HG03135 (cell line): Measurements from ENCODE around the gene SNTG2.
"Not testable (repeated sequence)": the region's sequence is repeated elsewhere in the genome, so short reads cannot be mapped to it uniquely, and the experiment has no call there.

ENCODE experiments used
- ATAC-seq: cut with Tn5 transposase; IDR thresholded peaks from one replicate; pipeline ENCODE4 v1.9.1; 2021; ENCODE audit warnings: mild to moderate bottlenecking, moderate library complexity; ENCODE audit not compliant: unreplicated experiment

Gene SNTG2

DNA sequence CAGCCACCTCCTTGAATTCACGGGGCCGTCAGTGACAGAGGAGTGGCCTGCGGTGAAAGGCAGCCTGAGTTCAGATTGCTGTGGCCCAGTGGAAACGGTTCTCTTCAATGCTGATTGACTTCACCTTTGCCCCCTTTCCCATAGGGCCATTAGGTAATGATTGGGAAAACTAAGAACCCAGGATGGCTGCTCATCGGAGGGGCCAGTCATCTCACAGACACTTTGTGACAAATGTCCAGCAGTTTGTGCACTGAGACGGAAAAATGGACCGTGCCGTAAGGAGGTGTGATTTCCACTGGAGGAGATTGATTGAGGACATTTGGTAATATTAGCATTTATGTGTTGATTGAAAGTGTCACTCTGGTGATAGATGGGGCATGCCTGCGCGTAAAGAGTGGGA is 402.9 kb downstream of the SNTG2 start:
- ATAC-seq = no peak

DNA sequence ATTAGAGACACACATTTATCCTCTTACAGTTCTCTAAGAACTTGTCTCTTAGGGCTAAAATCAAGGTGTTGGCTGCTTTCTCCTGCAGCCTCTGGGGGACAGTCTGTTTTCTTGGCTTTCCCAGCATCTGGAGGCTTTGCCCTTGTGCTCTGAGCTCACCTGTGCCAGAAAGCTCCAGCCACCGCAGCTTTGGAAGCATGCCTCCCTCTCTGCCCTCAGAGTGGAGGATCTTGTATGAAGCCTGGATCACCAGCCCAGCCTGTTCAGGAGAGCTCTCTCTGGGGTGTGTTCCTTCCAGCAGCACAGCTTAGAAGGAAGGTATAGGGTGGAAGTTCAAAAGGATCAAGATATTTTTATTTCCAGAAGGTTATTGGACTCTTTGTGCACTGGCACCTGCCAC is 409.5 kb downstream of the SNTG2 start:
- ATAC-seq = no peak

DNA sequence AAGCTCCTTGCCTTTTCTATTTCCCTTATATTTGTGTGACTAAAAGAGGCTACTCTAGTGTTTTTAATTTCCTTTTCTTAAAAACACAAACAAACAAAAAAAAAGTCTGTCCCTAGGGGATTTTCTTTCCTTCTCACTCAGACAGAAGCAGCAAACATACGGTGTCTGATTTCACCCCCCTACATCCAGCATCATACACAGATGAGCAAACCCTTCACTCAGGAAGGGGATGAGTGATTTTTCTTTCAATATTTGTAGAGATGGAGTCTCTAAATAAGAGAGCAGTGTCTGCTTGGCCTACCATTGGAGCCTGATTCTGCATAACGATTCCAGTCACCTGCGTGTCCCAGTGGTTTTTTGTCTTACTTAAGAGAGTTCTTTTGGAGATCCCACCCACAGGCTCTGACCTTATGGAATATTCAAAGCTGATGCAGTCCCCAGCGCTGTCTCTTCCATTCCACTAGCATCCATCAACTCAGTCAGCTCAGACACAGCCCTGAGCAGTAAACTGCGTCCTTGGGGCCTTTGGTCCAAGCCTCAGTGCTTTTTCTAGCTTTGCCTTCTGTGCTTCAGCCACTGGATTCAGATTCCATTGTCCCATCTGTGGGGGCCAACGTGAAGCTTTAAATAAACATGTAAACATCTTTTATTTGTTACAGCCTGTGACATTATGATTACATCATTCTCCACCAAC is 410.1 kb downstream of the SNTG2 start:
- no peak for ATAC-seq

DNA sequence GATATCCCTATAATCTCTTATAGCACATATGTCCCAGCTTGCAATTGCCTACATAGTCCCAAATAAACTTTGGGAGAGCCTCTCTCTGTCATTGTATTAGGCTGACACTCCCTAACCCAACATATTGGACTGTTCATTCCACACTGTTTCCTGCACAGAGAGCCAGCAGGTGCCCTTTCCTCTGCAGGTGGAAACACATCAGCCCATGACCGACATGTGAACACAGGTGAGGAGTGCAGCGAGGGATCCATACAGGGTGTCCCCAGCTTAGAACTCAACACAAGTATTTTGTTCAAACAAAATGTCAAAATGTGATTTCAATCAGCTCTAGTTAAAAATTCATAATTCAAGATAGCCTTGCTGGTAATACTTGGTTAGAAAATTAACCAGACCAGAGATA is 412.7 kb downstream of the SNTG2 start:
- ATAC-seq = no peak

DNA sequence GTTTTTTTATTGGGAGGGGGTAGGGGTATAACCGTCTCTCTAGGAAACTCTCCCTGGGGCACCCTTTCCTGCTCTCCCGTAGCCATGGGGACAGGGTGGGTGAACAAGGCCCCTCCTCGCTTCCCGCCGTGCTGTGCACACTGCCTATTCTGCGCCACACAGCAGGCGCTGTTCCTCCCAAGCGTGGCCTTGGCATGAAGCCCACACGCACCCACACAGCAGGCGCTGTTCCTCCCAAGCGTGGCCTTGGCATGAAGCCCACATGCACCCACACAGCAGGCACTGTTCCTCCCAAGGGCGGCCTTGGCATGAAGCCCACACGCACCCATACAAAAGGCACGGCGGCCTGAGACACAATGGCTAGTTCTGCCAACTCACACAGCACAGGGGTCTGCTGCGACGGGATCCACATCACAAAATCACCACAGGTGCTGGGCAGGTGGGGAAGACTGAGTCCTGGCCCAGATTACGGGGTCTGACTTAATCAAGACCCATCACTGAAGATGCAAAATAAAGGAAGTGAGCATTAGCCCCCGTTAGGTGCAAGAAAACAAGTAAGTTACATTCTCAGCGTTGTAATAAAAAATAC is 416.0 kb downstream of the SNTG2 start:
- no peak for ATAC-seq

DNA sequence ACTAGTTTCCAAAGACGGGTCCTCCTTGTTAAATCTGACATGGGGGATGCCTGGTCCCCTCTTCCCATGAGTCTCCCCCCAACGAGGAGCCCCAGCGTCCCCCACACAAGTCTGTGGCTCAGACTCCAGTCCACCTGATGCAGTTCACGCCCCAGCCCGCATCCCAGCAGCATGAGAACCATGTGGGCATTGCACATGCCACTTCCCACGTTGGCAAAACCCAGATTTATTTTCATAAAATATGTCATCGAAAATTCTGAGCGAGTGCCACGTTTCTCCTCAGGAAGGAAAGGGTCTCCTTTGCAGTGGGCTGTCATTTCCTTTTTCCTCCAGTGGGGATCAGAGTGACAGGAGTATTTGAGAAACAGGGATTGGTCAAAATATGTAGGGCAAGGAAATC is 417.0 kb downstream of the SNTG2 start:
- no peak for ATAC-seq

DNA sequence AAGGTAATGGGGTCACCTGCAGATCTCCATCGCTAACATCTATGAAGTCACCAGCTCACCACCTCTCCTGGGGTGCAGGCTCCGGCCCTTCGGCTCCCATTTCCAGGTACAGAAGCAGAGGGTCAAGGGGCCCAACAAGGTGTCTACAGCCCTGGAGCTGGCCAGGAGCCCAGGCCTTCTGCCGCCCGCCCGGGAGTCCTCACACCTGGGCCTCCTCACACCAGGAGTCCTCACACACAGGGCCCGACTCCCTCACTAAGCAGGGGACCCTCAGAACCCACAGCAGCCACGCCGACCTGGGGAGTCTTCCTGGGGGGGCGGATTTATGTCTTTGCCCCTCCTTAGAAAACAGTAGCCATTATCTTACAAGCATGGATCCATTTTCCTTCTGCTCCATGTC is 419.3 kb downstream of the SNTG2 start:
- no peak for ATAC-seq

DNA sequence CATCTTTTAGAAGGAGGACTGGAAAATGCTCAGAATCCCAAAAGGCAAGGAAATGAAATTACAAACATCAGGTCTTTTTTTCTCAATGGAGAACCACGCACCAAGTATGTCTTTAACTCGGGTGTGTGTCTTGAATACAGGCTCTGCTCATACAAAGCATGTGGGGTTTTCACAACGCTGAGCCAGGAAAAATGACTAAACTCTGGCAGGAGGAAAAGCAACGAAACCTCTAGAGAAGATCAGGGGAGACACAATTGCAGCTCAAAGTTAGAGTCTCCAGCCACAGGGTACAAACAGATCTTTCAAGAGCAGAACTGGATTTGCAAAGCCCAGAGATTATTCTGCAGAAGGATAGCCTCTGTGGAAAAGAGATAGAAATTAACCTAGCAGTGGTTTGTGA is 419.8 kb downstream of the SNTG2 start:
- ATAC-seq = no peak

DNA sequence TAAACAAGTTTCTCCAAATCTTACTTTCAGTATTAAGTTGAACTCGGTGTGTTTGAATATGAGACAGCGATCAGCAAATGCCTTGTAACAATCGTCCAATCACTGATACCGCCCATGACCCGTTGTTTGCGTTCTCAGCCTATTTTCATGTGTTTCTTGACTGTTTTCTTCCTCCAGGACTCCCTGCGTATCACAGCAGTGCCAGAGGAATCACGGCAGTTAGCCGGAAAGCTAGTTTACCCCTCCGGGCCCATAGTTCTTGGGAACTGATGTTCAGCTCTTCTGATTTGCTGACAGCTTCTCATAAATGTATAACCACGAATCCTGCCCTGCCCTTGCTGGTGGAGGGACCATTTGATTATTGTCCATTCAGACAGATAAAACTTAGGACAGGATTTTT is 420.4 kb downstream of the SNTG2 start:
- no peak for ATAC-seq

DNA sequence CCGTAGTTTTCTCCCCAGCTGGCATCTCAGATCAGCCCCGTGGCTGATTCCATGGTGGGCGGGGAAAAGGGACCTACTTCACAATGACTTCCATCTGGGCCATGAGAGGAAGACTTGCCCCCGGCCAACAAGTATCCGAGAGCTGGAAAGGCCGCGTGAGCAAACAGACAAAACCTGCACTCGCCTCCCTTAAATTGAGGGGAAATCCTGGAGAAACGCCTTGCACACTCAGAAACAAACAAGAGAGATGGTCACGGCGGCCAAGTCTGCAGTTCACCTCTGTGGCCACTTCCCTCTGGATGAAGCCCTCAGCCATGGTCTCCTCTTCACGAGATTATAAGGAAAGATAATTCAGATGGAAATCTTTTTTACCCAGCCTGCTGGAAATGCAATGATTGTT is 423.2 kb downstream of the SNTG2 start:
- ATAC-seq = no peak

DNA sequence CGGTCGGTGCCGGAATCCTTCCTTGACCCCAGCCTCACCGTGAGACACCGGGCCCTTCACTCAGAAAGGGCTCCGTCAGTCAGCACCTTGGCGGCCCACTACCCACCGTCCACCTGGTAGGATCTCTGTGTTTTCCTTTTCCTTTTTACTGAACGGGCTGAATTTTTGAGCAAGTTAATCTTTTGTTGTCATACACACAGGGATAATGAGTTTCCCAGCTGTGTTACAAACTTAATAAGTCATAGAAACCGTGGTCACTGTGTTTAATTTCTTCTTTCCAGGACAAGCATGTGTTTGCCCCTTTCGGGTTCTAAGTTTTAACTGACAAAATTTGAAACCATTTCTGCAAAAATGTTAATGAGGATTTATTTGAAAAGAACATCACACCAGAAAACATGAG is 423.6 kb downstream of the SNTG2 start:
- ATAC-seq = no peak

DNA sequence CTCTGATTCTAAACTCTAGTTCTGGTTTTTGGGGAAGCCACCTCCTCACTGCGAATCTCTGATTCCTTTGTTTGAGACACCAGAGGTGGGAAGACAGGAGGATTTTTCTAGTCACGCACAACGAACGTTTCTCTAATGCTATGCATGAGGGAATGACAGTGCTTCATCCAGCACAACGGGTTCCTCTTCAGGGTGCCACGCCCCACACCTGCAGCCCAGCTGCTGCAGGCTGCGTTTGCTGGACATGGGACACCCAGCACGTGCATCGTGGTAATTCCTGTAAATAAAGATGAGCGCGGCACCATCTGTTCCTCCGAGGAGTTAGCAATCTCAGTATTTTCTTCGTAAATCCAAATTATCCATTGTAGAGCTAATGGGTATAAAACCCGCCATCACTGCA is 425.1 kb downstream of the SNTG2 start:
- ATAC-seq = no peak

DNA sequence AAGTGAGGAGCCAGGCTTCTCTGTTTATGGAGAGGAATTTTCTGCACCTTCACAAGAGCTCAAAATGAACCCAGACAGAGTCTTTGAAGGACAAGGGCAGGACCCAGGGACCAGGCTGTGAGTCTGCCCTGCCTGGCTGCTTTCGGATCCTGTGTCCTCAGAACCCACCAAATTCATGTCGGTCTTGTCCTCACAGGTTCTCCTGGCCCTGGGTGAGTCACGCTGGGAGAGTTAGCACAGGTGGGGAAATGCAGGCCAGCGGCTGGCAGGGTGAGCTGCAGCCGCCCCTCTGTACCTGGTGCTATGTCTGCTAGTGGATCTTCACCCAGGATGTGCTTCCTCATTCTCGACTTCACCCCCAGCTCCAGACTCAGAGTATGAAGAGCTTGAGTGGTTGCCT is 426.8 kb downstream of the SNTG2 start:
- no peak for ATAC-seq

DNA sequence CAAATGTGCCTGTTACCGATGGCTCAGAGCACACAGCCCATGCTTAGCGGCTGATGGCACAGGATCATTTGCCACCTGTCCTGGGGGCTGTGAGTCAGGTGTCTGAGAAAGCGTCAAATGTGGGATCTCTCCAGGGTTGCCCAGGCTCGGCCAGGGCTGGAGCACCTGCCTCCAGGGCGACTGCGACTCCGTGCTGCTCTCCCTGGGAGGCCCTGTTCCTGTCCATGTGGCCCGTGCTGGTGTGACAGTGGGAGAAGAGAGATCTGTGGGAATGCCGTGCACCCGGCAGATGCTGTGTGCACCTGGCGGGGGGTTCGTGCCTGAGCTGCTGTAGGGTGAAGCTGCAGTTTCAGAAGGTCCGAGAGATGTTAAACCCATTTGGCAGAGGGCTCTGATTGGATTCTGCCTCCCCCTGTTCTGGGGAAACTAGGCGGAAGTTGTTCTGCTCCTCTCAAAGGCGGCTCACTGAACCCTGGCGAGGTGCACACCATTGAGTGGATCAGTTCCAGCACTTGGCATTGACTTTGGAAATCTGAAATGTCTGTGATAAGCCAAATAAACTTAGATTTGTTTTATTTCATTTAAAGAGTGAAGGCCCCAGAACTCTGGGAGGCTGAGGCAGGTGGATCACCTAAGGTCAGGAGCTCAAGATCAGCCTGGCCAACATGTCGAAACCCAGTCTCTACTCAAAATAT is 428.0 kb downstream of the SNTG2 start:
- ATAC-seq = no peak

DNA sequence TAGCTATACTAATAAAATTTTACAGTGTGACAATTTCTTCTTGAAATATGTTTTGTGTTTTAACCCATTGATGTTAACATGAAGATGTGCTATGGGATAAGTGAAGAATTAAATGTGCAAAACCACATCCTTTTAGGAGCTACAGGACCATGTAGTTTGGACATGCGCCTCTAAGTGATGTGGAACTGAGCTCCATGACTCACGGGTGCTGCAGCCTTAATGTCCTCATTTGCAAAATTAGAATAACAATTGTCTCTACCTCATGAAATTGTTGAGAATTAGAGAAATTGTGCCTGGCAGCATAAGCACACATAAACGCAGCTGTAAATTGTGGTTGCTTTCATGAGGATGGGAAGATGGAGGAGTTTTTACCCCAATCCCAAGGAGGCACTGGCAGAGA is 431.0 kb downstream of the SNTG2 start:
- no peak for ATAC-seq

DNA sequence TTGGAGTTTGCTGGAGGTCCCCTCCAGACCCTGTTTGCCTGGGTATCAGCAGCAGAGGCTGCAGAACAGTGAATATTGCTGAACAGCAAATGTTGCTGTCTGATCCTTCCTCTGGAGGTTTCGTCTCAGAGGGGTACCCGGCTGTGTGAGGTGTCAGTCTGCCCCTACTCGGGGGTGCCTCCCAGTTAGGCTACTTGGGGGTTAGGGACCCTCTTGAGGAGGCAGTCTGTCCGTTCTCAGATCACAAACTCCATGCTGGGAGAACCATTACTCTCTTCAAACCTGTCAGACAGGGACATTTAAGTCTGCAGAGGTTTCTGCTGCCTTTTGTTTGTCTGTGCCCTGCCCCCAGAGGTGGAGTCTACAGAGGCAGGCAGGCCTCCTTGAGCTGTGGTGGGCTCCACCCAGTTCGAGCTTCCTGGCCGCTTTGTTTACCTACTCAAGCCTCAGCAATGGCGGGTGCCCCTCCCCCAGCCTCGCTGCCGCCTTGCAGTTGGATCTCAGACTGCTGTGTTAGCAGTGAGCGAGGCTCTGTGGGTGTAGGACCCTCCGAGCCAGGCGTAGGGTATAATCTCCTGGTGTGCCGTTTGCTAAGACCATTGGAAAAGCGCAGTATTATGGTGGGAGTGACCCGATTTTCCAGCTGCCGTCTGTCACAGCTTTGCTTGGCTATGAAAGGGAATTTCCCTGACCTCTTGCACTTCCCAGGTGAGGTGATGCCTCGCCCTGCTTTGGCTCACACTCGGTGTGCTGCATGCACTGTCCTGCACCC is 437.5 kb downstream of the SNTG2 start:
- not testable (repeated sequence) for ATAC-seq

DNA sequence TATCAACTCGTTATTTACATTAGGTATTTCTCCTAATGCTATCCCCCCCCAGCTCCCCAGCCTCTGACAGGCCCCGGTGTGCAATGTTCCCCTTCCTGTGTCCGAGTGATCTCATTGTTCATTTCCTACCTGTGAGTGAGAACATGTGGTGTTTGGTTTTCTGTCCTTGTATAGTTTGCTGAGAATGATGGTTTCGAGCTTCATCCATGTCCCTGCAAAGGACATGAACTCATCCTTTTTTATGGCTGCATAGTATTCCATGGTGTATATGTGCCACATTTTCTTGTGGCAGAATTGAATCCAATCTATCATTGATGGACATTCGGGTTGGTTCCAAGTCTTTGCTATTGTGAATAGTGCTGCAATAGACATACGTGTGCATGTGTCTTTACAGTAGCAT is 439.5 kb downstream of the SNTG2 start:
- ATAC-seq = not testable (repeated sequence)

DNA sequence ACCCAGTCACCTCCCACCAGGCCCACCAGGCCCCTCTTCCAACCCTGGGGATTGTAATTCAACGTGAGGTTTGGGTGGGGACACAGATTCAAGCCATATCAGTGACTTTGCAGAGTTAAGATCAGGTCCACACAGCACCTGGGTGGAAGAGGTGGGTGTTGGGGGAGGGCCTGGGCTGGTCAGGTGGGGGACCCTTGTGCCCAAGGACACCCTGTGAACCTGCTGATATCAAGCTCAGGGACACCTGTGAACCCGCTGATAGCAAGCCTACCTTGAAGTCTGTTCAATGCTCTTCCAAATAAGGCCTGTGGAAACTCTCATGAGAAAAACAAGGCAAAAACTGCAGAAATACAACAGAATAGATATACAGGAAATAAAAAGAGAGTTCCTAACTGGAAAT is 442.7 kb downstream of the SNTG2 start:
- ATAC-seq = no peak

DNA sequence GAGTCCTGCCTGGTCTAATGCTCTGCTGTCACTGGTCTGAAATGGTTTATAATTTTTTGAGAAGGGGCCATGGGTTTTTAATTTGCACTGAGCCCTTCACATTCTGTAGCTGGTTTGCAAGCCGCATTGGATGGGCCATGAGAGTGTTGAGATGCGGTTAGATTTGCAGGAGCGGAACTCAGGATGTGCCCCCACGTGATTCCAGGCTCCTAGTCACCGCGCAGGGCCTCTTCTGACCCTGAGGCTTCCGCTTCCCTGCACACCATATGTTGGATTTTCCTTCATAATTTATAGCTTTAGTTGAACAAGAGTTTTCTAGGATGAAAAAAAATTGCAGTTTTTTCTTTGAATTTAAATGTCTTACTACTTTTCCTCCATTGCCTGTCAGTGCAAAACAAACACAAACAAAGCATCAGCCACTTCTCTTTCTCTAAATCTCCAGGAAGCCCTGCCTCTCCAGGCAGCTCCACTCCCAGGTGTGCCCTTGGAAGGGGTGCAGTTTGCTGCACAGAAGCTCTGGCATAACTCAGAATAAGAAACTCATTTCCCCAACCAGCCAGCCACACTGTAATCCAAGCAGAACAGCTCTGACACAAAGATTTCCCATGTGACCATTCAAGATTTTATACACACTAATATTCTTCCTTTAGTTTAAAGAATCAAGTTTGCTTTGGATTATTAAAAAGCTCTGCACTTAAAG is 444.2 kb downstream of the SNTG2 start:
- no peak for ATAC-seq

DNA sequence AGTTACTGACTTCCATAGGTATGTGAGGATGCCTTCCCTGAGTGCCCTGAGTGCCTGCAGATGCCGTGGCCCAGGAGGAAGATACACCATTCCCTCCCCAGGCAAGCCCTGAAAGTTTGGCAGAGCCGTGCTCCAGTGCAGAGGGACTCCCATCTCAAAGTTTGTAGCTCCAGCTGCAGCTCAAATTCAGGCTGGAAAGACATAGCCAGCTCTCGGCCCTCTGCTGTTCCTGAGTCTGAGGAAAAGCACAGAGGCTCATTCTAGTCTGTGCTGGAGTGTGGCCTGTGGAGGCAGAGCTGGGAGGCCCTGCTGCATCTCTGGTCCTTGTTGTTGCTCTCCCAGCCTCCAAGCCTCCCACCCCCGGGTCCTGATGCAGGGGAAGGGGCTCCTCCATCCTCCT is 446.7 kb downstream of the SNTG2 start:
- ATAC-seq = no peak

DNA sequence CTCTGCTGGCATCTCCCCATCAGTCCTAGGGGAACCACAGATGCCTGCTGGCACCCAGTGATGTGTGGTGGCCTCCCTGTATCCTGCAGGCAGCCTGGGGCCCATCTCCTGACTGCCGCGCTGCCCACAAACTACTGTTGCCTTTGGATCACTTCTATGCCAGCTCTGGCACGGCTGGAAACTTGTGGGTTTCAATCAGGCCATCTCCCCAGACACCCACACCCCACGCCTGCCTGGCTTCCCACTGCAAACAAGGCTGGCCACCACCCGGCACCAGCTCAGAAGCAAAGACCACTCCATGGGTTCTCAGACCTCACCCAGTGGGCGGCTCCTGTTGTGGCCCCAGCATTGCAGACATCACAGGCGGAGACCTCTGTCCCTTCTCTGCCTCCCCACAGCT is 447.5 kb downstream of the SNTG2 start:
- ATAC-seq = no peak
